Activated CD4-positive, alpha-beta T cell treated with anti-CD3 and anti-CD28 coated beads, Interleukin-2, amount 10 ng/mL, durations not matched to agents 24 days and 14 days (primary cell): ENCODE measurements around the gene OR9K2. TPM values are rescaled to one million over a fixed set of nuclear protein-coding genes. Genes with fewer than 3 reads are reported as not detected.
"Not testable (repeated sequence)": the region's sequence is repeated elsewhere in the genome, so short reads cannot be mapped to it uniquely, and the experiment has no call there.

Experiments used
- DNase-seq: peaks from one replicate; pipeline ENCODE4 v3.0.0; 2022
- H3K27ac Mint-ChIP-seq: one replicate; pipeline ENCODE4 v1.8.0; 2022; ENCODE audit warnings: mild to moderate bottlenecking, mixed read lengths
- H3K27me3 Mint-ChIP-seq: one replicate; pipeline ENCODE4 v1.8.0; 2022; ENCODE audit warnings: mixed read lengths
- H3K36me3 Mint-ChIP-seq: one replicate; pipeline ENCODE4 v1.8.0; 2022; ENCODE audit warnings: low read depth, mild to moderate bottlenecking, mixed read lengths
- H3K4me1 Mint-ChIP-seq: one replicate; pipeline ENCODE4 v1.8.0; 2021; ENCODE audit warnings: mixed read lengths
- H3K4me3 Mint-ChIP-seq: one replicate; pipeline ENCODE4 v1.8.0; 2022; ENCODE audit warnings: mild to moderate bottlenecking, moderate library complexity, mixed read lengths
- H3K9me3 Mint-ChIP-seq: one replicate; pipeline ENCODE4 v1.8.0; 2021; ENCODE audit warnings: mixed read lengths
- intact Hi-C: fragments of 100-400 bp; cut with micrococcal nuclease; formaldehyde crosslinking; loops from one replicate; pipeline ENCODE4 v1.15.1; 2023
- total RNA-seq: library from RNA; stranded (reverse); gene quantifications from 2 replicates; pipeline ENCODE4 v1.2.3, GENCODE V29; 2022

The OR9K2 gene, protein sequence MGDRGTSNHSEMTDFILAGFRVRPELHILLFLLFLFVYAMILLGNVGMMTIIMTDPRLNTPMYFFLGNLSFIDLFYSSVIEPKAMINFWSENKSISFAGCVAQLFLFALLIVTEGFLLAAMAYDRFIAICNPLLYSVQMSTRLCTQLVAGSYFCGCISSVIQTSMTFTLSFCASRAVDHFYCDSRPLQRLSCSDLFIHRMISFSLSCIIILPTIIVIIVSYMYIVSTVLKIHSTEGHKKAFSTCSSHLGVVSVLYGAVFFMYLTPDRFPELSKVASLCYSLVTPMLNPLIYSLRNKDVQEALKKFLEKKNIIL
- not detected in 2 replicates for total RNA-seq

DNA sequence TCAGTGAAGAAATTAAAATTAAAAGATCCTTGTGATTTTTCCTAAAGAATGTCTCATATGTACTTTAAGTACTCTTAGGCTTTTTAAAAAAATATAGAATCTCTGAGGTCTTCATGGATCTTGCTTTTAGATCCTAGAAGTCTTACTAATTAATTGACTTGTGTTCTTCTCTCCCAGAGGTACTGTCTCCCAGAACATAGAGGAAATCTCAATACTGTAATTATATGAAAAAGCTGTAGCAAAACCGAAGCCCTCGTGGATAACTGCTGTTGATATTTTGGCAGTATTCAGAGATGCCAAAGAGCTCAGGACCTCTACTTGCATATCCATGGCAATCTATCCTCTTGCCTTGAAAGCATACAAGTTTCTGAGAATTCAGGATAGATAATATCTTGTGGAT is at the start of gene OR9K2:
Gene OR9K2 (plus strand): TSS at position 301 of the 400 bp plus-strand sequence. CDS start 3,429 bp downstream, outside the sequence.
- intact Hi-C loops, result no loop called here
- no peaks in the 10 kb centered on the region for H3K36me3 Mint-ChIP-seq
- no peaks in the 10 kb centered on the region for H3K4me1 Mint-ChIP-seq
- H3K27me3 Mint-ChIP-seq, result peaks cover 18% of the 10 kb centered on the region
- no peak within 1 kb of the TSS for H3K27ac Mint-ChIP-seq
- H3K9me3 Mint-ChIP-seq, result peaks cover 6% of the 10 kb centered on the region
- H3K4me3 Mint-ChIP-seq, result no peak within 1 kb of the TSS
- DNase-seq, result no peak

DNA sequence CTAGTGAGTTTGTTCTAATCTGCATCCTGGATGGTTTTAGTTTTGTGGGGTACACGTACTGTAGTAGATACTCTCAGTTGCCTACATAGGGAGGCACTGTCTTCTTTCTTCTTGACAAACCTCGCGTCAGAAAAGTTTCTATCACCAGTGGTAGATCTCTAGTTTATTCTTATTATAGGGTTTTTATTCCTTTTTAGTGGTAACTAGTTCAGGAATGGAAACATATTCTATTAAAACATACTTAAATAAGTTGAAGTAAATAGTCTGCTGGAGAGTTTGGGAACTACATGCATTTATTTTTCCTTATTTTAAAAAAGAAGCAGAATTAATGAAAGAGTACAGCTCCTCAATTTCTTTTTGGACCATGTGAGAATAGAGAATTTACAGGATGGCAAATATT is 33.6 kb upstream of the OR9K2 start:
- no peaks in the 10 kb centered on the region for H3K36me3 Mint-ChIP-seq
- no peak overlapping the region for H3K27ac Mint-ChIP-seq
- intact Hi-C loops, result no loop called here
- no peaks in the 10 kb centered on the region for H3K9me3 Mint-ChIP-seq
- H3K4me1 Mint-ChIP-seq, result no peaks in the 10 kb centered on the region
- H3K27me3 Mint-ChIP-seq, result peaks cover 12% of the 10 kb centered on the region
- DNase-seq, result no peak
- no peak overlapping the region for H3K4me3 Mint-ChIP-seq

DNA sequence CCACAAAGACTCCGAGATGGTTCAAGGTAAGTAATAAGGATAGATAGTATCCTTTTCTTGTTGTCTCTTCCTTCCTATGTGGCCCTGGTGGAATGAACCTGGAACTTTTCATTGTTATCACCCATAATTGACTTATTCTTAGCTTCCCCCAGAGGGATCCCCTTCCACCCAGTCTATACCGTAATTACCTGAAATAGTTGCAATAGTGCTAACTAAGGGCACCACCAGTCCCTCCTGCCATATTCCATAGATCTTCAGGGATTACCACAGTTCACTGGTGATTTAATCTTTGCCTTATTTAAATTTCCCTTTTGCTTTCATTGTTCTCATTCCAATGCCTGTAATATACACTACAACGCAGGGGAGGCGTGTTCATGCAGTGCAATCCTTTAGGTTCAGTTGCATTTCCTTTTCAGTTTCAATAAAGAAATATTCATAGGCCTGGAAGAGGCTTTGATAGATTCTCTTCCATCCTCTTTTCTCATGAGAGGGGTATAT is 13.8 kb upstream of the OR9K2 start:
- H3K27me3 Mint-ChIP-seq, result peaks cover 4% of the 10 kb centered on the region
- H3K4me1 Mint-ChIP-seq, result no peaks in the 10 kb centered on the region
- intact Hi-C loops, result no loop called here
- no peak overlapping the region for H3K4me3 Mint-ChIP-seq
- H3K27ac Mint-ChIP-seq, result no peak overlapping the region
- no peak for DNase-seq
- H3K36me3 Mint-ChIP-seq, result no peaks in the 10 kb centered on the region
- H3K9me3 Mint-ChIP-seq, result no peaks in the 10 kb centered on the region

GRCh38 chr12:55116152-55116551 is 10.1 kb upstream of the OR9K2 start:
- Mint-ChIP-seq H3K27ac (no peak overlapping the region), H3K36me3 (no peaks in the 10 kb centered on the region), H3K9me3 (no peaks in the 10 kb centered on the region), H3K4me3 (no peak overlapping the region), H3K4me1 (no peaks in the 10 kb centered on the region), H3K27me3 (peaks cover 2% of the 10 kb centered on the region)
- intact Hi-C loops, result no loop called here
- DNase-seq, result no peak

DNA sequence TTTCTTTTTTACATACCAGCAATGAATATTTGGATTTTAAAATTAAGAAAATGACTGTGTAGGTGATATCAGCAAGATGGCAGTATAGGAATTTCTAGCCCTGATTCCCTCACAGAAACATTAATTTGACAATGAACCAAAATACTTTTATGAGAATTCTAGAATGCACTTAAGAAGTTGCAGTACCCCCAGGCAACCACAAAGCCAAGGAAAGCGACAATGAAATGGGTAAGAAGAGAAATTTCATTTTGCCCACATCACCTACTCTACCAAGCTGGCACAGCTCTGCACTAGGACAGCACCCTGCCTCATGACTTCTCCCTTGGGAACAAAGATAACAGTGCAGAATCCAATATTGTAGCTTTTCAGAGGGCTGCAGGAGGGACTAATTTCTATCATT is 6.6 kb downstream of the OR9K2 start:
- no peaks in the 10 kb centered on the region for H3K4me1 Mint-ChIP-seq
- H3K27me3 Mint-ChIP-seq, result peaks cover 31% of the 10 kb centered on the region
- H3K9me3 Mint-ChIP-seq, result no peaks in the 10 kb centered on the region
- intact Hi-C loops, result no loop called here
- no peak for DNase-seq
- H3K4me3 Mint-ChIP-seq, result no peak overlapping the region
- H3K36me3 Mint-ChIP-seq, result no peaks in the 10 kb centered on the region
- H3K27ac Mint-ChIP-seq, result no peak overlapping the region

- no peaks in the 10 kb centered on the region for H3K4me1 Mint-ChIP-seq
- H3K27me3 Mint-ChIP-seq, result peaks cover 29% of the 10 kb centered on the region
- intact Hi-C loops, result loop anchor here (1.0 to 5.0 kb wide), 3 partner anchors 150 to 441 kb away; no protein-coding TSS in a partner anchor
- H3K9me3 Mint-ChIP-seq, result no peaks in the 10 kb centered on the region
- H3K36me3 Mint-ChIP-seq, result no peaks in the 10 kb centered on the region
- no peak overlapping the region for H3K27ac Mint-ChIP-seq
- peak; percentile 79 for DNase-seq
- H3K4me3 Mint-ChIP-seq, result no peak overlapping the region
Observed at GRCh38 chr12:55142669-55143565, 16.7 kb downstream of the OR9K2 start.

- intact Hi-C loops, result loop anchor here (1.0 to 5.0 kb wide), 3 partner anchors 150 to 441 kb away; no protein-coding TSS in a partner anchor
- no peak overlapping the region for H3K27ac Mint-ChIP-seq
- peaks cover 29% of the 10 kb centered on the region for H3K27me3 Mint-ChIP-seq
- no peaks in the 10 kb centered on the region for H3K36me3 Mint-ChIP-seq
- no peaks in the 10 kb centered on the region for H3K4me1 Mint-ChIP-seq
- DNase-seq, result no peak
- H3K4me3 Mint-ChIP-seq, result no peak overlapping the region
- no peaks in the 10 kb centered on the region for H3K9me3 Mint-ChIP-seq
Observed at GRCh38 chr12:55143566-55143870, 17.3 kb downstream of the OR9K2 start.

- H3K4me3 Mint-ChIP-seq, H3K36me3 Mint-ChIP-seq, H3K27ac Mint-ChIP-seq, H3K27me3 Mint-ChIP-seq, DNase-seq, H3K4me1 Mint-ChIP-seq, intact Hi-C loops, H3K9me3 Mint-ChIP-seq: not testable (repeated sequence)
Observed at GRCh38 chr12:55167010-55167640, 40.9 kb downstream of the OR9K2 start.

DNA sequence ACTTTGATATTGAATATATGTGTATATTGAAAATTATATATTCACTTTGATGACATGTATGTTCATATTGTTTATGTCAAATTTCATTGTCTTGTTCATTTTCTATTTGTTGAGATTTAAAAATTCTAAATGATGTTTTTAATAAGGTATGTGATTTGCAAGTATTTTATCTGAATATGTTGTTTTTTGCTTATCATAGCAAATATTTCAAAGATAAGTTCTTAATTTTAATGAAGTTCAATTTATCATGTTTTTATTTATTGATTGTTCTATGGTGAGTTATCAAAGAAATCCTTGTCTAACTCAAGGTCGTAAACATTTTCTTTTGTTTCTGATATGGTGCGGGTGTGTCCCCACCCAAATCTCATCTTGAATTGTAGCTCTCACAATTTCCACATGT is 45.2 kb downstream of the OR9K2 start:
- intact Hi-C loops, result no loop called here
- Mint-ChIP-seq H3K27me3 (peaks cover 6% of the 10 kb centered on the region), H3K36me3 (no peaks in the 10 kb centered on the region), H3K4me3 (no peak overlapping the region), H3K27ac (no peak overlapping the region), H3K4me1 (no peaks in the 10 kb centered on the region), H3K9me3 (no peaks in the 10 kb centered on the region)
- no peak for DNase-seq

- H3K36me3 Mint-ChIP-seq, H3K27me3 Mint-ChIP-seq, H3K27ac Mint-ChIP-seq, H3K9me3 Mint-ChIP-seq, DNase-seq, intact Hi-C loops, H3K4me3 Mint-ChIP-seq, H3K4me1 Mint-ChIP-seq: not testable (repeated sequence)
Observed at GRCh38 chr12:55171846-55172245, 45.6 kb downstream of the OR9K2 start.

- no peaks in the 10 kb centered on the region for H3K4me1 Mint-ChIP-seq
- no peak overlapping the region for H3K27ac Mint-ChIP-seq
- no peaks in the 10 kb centered on the region for H3K9me3 Mint-ChIP-seq
- peaks cover 10% of the 10 kb centered on the region for H3K27me3 Mint-ChIP-seq
- intact Hi-C loops, result no loop called here
- DNase-seq, result no peak
- no peak overlapping the region for H3K4me3 Mint-ChIP-seq
- H3K36me3 Mint-ChIP-seq, result no peaks in the 10 kb centered on the region
Observed at GRCh38 chr12:55172686-55173085, 46.5 kb downstream of the OR9K2 start.

GRCh38 chr12:55173456-55173855 is 47.2 kb downstream of the OR9K2 start:
- no peak overlapping the region for H3K27ac Mint-ChIP-seq
- no peak overlapping the region for H3K4me3 Mint-ChIP-seq
- H3K27me3 Mint-ChIP-seq, result peaks cover 17% of the 10 kb centered on the region
- no peaks in the 10 kb centered on the region for H3K4me1 Mint-ChIP-seq
- H3K9me3 Mint-ChIP-seq, result no peaks in the 10 kb centered on the region
- intact Hi-C loops, result no loop called here
- no peaks in the 10 kb centered on the region for H3K36me3 Mint-ChIP-seq
- no peak for DNase-seq
